NT2/D1 (cell line): ENCODE data around the gene TENM4.

ENCODE experiments used
- SUZ12 ChIP-seq: IDR thresholded peaks from 2 replicates; pipeline ENCODE4 v1.6.1; 2011; ENCODE audit not compliant: insufficient read length, insufficient read depth; ENCODE audit errors: extremely low read depth
- ZNF274 ChIP-seq: IDR thresholded peaks from 2 replicates; pipeline ENCODE4 v1.6.1; 2011; ENCODE audit warnings: mild to moderate bottlenecking, low read depth, low read length

GRCh38 chr11:78715639-78716311, 725.1 kb downstream of the TENM4 start:
- TF ChIP-seq ZNF274 (no peak), SUZ12 (no peak)
